ENCODE measurements around the gene CD34.
"Not testable (repeated sequence)": the region's sequence is repeated elsewhere in the genome, so short reads cannot be mapped to it uniquely, and the experiment has no call there.

The CD34 gene

DNA sequence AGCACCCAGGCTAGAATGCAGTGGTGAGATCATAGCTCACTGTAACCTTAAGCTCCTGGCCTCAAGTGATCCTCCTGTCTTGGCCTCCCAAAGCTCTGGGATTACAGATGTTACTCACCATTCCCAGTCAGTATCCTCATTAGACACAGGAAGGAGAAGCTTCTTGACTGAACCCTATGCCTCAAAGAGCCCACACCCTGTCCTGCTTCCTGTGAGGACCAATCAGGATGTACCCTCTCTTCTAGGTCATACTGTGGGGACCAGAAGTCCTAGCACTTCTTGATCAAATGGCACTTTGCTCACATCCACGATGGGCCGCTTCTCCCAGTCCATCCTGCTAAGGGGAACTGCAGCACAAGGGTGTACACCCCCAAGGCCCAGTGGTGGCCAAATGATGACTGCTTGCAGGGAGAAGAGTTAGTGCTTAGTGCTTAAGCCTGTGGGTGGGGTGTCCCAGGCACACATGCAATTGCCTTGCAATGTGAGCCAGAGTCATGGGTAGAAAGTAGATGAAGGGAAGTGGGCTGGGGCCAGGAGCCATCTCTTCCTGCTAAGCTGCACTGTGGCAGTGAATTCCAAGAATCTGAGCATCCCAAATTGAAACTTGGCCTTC, 9.8 kb downstream of the CD34 start:
- DNase-seq, result no peak

DNA sequence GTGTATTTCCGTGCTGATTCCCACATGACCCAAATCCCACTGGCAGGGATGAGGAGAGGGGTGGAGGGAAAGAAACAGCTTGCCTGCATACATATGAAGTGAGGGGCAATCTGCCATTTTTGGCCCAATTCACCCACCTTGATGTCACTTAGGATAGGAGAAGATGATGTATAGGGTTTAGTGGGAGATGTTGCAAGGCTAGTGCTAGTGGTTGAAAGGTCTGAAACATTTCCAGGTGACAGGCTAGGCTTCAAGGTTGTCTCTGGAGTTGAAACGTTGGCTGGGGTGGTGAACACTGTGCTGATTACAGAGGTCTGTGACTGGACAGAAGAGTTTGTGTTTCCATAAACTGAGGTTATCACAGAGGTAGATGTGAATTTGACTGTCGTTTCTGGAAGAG, 12.1 kb downstream of the CD34 start:
- no peak for DNase-seq

DNA sequence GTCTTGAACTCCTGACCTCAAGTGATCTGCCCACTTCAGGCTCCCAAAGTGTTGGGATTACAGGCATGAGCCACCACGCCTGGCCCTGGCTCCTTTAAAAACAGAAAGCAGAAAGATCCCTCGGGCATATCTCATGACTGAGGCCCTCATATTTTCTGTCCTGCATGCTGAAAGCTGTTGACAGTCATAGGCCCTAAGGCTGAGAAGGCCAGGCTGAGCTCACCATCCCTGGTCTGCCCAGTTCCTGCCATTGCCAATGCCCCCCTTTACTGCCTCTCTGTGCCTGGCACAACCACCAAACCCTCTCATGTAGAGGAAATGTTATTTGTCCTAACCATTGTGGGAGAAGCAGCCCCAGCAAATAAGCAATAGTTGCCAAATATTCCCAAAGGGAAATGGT, 12.7 kb downstream of the CD34 start:
- no peak for DNase-seq

DNA sequence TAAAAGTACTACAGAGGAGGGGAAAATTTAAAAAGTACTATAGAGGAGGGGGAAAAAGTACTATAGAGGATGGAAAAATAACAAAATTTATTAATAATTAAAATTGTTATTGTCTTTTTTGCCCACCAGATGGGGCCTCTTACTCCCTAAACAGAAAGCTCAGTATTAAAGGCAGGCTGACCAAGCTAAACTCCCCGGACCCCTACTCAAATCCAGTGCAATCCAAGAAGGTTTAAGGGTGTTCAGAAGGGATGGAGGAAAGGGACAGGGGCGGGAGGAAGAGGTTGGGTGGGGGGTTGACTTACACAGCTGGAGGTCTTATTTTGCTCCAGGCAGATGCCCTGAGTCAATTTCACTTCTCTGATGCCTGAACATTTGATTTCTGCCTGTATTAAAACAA, 13.7 kb downstream of the CD34 start:
- no peak for DNase-seq

DNA sequence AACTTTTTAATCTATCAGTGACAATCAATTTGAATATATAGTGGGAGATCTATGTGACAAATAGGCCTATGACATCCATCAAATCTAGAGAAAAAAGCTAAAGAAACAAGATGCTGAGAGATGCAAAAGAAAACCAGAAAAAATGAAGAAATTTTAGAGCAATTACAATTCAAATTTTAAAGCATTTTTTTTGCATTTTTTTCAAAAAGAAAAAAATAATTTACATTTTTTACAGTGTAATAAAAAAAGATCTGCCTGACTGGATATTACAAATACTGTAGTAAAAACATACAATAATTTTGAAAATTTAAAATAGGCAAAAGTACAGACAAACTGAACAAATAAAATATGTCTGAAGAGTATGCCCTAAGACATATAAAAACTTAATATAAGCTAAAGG, 14.4 kb downstream of the CD34 start:
- DNase-seq, result no peak

DNA sequence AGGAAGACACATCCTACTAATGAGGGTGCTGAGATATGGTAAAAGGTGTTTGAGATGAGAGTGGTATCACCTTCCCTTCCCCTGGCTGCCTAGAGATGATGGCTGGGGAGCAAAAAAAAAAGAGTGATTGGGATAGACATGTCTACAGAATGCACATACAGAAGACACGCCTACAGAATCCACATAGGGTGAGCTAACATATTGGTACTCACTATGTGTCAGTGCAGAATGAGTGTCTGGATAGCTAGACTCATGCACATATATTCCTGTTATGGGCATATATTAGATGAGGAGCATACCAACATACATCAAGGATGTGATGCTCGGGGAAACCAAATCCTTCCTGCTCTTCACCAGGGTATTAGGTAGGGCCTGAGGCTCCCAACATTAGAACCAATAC, 16.2 kb downstream of the CD34 start:
- DNase-seq, result no peak

DNA sequence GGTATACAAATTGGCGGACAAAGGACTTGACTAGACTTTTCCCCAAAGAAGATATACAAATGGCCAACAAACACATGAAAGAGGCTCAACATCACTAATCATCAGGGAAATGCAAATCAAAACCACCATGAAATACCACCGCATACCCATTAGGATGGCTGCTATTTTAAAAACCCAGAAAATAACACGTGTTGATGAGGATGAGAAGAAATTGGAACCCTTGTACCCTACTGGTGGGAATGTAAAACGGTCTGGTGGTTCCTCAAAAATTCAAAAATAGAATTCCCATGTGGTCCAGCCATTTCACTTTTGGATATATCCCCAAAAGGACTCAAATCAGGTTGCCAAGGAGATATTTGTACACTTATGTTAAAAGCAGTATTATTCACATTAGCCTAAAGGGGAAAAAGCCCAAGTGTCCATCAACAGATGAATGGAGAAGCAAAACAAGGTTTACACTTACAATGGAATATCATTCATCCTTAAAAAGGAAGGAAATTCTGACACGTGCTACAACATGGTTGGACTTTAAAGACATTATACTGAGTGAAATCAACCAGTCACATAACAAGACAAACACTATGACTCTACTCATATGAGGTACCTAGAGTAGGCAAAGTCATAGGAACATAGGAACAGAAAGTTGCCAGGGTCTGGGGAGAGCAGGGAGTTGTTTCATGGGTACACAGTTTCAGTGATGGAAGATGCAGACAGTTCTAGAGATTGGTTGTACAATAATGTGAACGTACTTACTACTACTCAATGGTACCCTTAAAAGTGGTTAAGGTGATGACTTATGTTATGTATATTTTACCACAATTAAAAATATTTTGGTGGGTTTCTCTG, 17.0 kb downstream of the CD34 start:
- no peak for DNase-seq

DNA sequence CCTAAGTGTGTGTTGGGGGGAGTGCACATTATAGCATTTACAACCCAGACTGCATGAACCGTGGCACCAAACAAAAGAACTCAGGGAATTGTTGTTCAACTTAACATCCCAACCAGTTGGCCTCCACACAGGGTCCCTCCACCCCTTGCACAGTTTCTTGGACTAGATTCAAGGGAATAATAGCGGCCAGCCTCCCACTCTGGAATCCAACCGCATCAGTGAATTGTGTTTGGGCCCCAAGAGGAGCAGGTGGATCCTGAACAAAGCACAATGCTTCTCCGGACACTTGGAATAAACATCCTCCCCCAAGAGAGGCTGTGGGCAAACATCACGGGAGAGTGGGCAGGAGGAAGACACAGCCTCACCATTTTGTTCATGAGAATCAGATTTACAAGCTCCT, 18.2 kb downstream of the CD34 start:
- DNase-seq, result no peak

DNA sequence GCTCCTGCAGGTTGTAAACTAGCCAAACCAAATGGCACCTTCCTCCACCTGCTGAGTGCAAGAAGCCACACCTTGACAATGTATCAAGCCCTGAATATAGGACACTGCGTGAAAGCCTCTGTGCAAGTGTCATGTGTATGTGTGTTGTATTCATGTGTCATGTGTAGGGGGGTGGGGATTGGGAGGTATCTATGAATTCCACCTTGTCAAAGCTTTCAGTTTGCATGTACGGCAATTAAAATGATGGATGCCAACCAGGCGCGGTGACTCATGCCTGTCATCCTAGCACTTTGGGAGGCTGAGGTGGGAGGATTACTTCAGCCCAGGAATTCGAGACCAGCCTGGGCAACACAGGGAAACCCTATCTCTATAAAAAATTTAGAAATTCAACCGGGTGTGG, 19.8 kb downstream of the CD34 start:
- no peak for DNase-seq

DNA sequence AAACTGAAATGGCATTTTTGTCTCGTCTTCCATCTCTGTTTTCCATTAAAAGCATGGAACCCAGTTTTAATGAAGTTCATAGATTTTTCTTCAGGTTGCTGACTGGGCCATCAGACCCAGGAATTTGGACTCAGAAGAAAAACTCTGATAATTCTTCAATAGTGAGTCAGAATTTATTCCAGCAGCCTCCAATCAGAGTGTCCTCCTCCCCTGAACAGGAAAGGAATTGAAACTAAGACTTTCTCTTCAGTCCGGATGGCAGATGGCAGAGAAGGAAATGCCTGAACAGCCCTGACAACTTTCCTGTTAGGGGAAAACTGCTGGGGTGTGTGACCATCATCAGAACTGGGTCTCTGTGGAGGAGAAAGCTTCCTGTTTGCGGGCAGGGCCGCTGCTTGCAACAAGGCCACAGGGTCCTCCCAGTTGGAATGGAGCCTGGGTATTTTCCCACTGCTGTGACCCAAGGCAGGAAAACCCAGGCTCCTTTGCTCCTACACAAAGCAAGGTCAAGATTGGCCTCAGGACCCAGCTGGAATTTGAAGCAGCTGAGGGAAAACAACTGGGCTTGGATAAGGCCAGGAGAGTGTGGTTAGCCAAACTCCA, 20.7 kb downstream of the CD34 start:
- peak in 23 of 56 donors; percentile 7 to 63 (median 21) for DNase-seq

DNA sequence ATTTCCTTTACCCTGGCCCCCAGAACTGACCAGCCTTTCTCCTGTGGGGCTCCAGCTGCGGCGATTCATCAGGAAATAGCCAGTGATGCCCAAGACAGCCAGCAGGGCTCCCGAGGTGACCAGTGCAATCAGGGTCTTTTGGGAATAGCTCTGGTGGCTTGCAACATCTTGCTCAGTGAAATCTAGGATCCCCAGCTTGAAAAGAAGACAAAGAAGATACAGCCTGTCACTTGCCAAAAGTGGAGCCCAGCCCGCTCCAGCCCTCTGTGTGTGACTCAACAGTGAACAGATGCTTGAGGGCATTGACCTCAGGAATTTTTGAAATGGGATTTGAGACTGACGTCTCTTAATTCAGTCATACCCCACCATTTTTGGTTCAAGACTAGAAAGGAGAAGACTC, 22.3 kb downstream of the CD34 start:
- no peak for DNase-seq

DNA sequence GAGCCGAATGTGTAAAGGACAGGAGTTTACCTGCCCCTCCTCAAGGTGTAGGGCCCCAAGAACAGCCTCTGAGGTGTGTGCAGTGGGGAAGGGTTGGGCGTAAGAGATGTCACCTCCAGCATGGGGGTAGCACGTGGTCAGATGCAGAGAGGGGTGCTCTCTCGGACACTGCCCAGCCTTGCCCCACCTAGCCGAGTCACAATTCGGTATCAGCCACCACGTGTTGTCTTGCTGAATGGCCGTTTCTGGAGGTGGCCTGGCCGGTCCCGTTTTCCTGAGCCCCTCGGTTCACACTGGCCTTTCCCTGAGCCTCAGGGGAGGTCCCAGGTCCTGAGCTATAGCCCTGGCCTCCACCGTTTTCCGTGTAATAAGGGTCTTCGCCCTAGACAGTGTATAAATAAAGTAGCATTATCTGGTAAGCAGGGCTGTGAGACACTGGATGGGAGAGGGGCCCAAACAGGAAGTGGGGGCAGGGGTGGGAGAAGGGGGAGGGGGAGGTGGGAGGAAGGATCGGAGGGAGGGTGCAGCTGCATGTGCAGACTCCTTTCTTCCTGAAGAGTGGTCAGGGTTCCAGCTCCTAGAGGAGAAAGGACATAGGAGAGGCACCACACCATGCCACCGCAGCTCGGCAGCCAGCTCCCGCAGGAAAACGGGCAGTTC, 23.3 kb downstream of the CD34 start:
- no peak for DNase-seq

DNA sequence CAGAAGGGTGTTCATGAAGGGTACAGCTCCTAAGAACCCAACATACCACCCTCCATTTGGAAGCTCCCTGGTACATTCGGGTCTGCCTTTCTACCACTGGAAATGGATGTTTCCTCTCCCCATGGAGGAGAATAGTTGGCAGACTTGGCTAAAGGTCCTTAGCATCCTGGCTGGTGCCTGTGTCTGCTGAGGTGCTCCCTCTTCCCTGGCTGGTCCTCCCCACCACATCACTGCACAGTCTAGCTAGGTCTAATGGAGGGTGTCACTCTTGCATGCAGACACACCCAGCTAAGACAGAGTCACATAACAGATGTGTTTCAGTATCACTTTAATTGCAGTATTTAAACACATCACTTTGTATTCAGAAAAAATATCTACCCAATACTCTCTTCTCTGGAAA, 24.7 kb downstream of the CD34 start:
- no peak for DNase-seq

DNA sequence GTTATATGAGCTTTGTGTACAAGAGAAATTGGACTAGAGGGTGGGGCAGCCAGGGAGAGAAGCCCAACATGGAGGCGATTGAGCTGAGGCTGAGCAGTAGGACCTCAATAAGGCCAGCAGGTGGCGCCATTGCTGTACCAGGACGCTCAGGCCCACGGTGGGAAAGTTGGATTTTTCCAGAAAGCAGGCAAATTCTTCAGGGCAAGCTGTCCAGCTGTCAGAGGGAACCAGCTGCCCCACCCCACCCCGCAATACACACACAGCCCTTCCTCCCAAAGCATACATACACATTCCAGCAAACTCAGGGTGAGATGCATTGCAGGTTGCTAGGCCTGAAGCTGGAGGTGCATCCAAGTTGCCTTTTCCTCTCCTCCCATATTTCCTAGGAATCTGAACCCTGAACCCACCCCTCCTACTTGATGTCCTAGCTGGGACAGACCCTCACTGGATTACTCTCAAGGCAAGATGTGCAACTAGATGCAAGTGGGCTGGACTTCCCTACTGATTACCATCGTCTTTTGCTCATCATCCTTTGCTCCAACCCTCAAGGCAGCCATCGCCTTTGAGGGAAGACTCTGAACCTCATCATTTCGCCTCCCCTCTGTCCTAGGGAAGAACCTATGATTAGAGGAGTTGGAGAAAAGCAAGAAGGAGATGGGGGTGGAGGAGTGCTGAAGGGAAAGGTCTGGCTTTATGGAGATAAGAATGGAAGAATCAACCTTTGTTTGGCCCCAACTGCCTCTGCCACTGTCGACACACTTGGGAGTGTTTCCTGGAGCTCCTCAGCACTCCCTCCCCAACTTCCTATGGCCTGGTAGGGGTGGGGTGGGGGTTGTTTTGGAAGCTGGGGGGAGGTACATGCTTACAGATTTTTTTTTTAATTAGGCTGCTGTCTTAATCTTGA, 25.5 kb downstream of the CD34 start:
- peak in 52 of 56 donors; percentile 9 to 93 (median 69) for DNase-seq

DNA sequence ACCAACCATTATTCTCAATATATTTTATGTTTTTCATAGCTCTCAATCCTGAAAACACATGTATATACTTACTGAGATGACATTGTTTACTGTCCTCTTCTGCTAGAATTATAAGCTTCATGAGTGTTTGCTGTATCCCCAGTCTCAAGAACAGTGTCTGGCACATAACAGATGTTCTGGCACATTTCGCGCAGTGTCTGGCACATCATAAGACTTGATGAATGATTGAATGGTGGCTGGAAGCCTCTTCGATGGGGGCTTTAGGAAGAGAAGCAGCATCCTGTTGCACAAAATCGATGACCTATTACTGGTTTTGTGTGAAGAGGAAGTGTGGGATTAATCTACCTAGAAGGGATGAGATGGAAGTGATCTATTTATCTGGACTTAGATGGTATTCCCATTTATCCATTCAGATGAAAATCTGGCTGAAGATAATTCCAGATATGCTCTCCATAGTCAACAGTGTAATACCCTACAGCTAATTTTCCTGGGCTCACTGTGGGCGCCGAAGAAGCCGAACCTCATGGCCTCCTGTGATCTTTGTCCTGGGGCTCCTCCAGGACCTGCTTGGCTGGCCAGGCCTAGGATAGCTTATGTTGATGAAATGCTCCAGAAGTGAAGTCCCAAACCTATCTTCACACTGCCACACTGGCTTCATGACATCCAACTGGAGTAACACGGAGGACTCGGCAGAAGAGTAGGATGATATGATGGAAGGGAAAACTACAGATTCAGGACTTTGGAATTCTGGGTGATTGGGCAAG, 26.5 kb downstream of the CD34 start:
- DNase-seq, result no peak

DNA sequence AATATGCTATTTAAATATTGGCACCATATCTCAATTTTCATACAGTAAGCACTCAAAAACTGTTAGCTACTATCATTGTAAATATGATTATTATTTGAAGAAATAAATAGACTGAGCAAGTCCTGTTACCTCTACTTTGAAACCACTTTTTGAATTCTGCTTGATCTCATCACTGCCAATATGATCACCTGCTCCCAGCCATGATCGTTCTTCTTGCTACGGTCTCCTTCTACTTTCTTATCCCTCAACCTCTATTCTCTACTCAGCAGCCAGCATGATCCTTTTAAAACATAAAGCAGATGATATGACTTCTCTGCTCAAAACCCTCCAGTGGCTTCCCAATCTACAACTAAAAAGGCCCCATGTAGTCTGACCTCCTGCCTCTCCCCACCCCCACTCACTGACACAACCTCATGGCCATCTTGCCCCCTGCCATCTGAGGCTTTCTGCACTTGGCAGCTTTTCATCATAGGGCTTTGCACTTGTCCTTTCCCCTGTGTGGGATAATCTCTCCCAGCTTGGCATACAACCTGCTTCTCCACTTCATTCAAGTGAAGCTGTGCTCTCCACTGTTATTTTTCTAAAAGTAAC, 27.2 kb downstream of the CD34 start:
- DNase-seq, result no peak

DNA sequence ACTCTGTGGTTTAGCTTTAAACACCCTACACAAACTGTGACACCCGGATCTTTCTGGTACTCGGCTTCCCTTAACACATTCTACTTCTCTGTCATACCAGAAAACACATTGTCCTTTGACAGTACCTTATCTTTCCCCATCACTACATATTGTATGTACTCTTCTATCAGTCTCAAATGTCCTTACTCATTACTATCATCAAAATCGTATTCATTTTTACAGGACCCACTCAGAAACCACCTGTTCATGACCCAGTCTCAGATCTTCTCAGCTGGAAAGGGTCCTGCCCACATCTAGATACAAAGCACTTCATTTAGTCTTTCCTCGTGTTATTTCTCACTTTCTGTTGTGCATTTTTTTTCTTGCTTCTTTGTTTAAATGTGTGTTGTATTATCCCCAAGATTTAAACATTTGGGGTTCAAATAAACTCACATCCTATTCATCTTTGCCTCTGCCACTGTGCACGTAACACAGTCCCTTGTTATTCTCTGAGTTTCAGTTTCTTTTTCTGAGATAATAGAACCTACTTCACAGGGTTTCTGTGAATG, 27.7 kb downstream of the CD34 start:
- no peak for DNase-seq

DNA sequence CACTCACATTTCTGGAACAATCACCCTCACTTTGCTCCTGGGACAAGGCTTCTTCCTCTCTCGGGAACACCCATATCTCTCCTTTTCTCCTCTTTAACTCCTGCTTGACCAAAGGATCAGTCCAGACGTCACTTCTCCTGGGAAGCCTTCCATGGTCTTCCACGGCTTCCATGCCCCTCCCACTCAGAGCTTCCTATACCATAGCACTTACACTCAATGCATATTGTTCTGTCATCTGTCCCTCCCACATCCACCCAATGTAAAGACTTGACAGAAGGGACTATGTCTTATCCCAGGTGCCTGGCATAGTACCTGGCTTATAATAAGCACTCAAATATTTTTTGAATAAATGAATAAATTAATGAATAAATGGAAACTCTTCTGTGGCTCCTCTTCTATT, 28.2 kb downstream of the CD34 start:
- no peak for DNase-seq

DNA sequence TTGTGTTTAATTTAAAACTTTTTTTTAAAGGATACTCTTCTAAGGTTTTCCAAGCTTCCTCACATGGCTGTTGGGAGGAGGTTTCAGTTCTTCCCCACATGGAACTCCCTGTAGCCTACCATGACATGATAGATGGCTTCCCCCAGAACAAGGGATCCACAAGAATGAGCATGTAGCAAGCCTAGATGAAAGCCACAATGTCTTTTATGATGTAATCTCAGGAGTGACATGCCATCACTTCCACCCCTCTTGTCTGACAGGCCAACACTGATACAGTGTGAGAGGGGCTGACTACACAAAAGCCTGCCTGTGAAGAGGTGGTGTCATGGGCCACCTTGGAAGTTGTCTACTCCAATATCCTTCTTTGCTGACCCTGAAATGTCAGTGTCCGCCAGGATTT, 32.0 kb downstream of the CD34 start:
- DNase-seq, result no peak

DNA sequence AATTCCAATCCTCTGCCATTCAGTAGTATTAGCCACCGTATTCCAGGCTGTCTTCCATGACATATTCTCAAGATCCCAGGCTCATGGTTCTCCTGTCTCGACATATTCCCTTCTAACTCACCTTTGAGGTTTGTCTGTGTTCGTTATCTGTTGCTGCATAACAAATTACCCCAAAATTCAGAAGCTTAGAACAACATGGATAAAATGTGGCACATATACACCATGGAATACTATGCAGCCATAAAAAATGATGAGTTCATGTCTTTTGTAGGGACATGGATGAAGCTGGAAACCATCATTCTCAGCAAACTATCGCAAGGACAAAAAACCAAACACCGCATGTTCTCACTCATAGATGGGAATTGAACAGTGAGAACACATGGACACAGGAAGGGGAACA, 33.0 kb downstream of the CD34 start:
- not testable (repeated sequence) for DNase-seq

Measured in nucleus accumbens (tissue), 56 donors.